GM11168 (cell line): ENCODE measurements around the gene LRRC58.
"Not testable (repeated sequence)": the region's sequence is repeated elsewhere in the genome, so short reads cannot be mapped to it uniquely, and the experiment has no call there.

Experiments used
- in situ Hi-C: fragments of 300-500 bp; cut with MboI; formaldehyde crosslinking; loops from one replicate; pipeline ENCODE4 v1.12.0; 2022; ENCODE audit warnings: low sequenced_read_pairs; ENCODE audit not compliant: unreplicated experiment

The LRRC58 gene

DNA sequence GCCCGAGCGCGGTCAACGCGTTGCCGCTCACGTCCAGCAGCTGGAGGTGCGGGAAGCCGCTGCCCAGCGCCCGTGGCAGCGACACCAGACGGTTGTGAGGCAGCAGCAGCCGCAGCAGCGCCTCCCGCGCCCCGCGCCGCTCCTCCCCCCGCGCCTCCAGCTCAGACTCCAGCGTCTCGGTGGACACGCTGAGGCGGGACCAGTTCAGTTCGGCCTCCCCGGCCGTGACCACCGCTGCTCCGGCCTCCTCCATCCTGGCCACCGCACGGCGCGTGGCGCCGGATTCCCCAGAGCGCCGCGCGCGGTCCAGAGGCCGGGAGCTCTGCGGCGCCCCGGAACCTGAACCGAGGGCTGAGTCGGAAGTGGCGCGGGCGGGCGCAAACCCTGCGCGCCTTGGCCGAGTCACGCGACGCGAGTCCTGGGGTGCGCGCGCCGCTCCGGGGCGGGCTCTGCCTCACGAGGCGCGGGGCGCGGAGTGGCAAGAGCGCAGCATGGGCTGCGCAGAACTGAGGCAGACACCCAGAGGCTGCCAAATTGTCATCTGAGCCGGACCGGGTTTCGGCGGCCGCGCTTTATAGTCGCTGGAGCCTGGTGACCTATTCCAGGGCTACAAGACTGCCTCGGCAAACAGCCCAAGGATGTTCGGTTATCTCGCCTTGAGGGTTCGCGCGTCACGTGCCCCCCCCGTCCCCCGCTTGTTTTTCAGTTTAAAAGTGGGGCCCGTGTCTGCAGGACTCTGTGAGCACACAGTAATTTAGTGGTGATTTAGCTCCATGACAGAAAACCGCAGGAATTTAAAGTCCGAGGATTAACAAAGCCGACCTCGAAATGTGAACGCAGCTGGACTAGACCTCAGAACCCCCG is at the start of gene LRRC58:
LRRC58 (minus strand) TSS at position 364 of the 864 bp plus-strand sequence; CDS start at position 253, 111 bp downstream.
- in situ Hi-C loops, result no loop called here

DNA sequence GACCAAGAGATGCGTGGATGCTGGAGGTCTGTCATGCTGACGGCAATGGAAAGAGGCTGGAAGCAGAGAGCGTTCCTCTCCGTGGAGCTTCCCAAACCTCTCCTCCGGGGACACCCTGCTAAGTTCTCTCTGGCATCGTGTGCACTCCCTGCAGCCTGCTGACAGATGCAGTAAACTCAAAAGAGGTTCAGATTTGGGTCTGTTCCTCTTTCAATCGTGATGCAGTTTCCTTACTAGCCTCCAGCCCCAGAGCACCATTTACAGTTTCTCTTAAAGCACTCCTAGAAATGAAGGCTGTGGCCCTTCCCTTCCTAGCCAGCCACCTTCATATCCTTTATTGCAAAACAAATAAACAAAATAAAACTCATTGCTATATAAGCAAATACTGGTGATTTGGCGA is 47.3 kb upstream of the LRRC58 start:
- in situ Hi-C loops, result no loop called here

DNA sequence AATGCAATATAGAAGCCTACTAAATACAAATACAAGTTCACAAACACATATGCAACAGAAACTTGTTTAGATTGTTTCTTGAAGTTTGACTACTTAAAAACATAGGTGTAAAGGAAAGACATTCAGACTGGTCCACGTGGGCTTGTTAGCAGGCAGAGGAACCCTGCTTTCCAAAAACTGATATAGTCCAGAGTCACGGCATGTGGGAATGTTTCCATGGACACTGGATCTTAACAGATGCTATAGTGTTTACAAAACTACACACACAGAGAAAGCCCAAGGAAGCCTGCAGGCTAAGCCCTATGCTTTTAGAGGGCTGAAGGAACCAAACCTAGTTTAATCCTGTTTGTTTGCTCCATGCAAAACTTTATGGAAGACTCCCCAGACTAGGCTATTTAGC is 45.2 kb upstream of the LRRC58 start:
- in situ Hi-C loops, result no loop called here

DNA sequence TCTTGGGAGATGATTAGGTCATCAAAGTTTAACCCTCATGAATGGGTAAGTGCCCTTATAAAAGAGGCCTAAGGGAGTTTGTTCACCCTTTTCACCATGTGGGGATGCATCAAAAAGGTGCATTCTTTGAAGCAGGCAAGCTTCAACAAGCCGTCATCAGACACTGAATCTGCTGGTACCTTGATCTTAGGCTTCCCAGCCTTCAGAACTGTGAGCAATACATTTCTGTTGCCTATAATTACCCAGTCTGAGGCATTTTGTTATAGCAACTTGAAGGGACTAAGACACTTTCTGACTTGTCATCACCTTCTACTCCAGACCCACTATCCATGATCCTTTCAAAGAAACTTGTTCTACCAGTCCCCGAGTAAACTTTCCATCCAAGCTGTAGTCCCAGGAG is 44.6 kb upstream of the LRRC58 start:
- in situ Hi-C loops, result no loop called here

DNA sequence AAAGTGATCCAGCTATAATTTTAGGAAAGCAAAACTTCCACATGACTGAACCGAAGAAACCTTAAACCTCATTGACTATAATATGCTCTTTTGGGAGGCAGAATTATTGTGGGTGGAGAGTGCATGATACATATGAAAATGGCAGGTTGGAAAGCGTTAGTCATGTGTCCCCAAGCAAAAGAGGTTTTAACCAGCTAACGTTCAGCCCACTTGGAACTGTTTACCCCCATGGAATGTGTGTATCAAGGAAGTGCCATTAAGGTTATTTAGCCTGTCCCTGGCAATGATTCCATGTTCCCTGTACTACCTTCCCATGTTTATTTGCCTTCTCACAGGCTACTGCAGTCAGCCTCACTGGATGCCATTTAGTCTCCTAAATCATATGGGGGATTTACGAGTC is 44.1 kb upstream of the LRRC58 start:
- in situ Hi-C loops, result no loop called here

DNA sequence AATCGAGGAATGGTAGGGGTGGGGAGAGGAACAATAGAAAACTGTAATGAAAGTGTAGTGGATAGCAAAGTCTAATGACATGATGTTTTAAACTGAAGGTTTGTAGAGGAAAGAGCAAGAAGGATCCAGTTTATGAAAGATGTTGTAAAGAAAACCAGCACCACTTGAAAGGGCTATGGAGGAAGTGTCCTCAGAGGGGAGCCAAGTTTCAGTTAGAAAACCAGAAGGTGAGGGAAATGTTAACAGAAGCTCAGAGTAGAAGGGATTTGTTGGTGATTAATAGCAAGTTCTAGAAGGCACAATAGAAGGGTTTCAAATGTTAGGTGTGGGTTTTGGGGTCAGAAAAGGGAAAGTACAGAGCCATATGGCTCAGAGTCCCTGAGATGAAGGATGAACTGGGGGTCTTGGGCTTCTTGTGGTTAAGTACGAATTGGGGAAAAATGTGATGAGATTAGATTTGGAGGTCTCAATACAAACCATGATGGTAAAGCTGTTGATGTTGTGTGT is 33.8 kb upstream of the LRRC58 start:
- in situ Hi-C loops, result no loop called here

DNA sequence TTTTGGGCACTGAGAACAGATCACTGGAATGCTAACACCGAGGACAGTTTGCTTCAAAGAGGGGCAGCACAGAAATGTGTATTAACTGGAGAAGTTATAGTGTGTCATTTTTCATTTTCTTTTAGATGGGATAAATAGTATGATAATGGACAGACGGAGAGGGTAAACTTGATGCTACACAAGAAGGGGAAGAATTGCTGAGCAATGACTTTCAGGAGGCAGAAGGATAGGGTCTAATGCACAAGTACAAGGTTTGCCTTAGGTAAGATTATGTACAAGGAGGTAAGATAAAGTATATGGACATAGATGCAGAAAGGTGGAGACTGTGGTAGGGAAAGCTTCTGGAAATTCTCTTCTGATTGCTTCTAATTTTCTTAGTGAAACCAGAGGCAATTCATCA is 32.3 kb upstream of the LRRC58 start:
- in situ Hi-C loops, result no loop called here

DNA sequence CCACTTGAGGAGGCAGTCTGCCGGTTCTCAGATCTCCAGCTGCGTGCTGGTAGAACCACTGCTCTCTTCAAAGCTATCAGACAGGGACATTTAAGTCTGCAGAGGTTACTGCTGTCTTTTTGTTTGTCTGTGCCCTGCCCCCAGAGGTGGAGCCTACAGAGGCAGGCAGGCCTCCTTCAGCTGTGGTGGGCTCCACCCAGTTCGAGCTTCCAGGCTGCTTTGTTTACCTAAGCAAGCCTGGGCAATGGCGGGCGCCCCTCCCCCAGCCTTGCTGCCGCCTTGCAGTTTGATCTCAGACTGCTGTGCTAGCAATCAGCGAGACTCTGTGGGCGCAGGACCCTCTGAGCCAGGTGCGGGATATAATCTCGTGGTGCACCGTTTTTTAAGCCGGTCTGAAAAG is 28.8 kb upstream of the LRRC58 start:
- in situ Hi-C loops, result not testable (repeated sequence)

DNA sequence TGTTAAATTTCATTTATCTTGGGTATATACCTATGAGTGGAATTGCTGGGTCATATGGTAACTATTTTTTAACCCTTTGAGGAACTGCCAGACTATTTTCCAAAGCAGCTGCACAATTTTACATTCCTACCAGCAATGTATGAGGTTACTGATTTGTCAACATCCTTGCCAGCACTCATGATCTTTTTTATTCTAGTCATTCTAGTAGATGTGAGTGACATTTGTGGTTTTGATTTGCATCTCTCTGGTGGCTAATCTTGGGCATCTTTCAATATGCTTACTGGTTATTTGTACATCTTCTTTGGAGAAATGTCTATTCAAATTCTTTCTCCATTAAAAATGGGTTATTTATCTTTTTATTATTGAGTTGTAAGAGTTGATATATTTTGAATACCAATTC is 21.3 kb upstream of the LRRC58 start:
- in situ Hi-C loops, result no loop called here

DNA sequence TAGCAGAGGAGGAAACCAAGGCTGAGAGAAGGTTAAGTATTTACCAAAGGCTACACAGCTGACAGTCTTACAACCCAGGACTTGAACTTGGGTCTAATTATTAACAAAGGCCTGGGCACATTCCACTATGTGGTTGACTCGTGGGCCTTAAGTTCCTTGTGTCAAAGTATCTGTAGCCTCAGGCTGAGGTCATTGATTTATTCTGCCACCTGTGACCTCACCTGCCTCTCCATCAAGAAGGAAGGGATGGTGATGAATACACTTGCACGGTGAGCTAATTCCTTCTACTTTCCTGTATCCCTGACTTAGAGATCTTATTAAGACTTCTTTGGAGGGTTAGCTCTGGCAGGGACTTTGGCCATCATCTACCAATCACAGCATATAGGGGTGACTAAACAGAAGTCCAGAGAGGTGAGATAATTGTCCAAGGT is 19.9 kb upstream of the LRRC58 start:
- in situ Hi-C loops, result no loop called here

DNA sequence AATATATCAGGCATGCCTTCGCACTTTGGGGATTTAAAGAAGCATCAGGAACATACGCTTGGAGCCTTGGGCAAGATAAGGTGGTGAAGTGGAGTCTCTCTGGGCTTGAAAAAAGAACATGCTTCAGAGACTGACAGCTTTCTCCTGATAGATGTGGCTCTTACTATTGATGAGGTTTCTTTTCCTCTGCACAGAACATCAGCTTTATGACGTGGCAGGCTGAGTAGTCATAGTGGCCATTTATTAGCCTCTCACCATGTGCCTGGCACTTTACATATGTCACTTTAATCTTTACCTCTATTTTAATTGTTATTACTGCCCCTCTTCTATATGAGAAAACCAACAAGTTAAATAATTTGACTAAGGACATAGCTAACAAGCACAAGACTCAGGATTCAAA is 19.0 kb upstream of the LRRC58 start:
- in situ Hi-C loops, result no loop called here

DNA sequence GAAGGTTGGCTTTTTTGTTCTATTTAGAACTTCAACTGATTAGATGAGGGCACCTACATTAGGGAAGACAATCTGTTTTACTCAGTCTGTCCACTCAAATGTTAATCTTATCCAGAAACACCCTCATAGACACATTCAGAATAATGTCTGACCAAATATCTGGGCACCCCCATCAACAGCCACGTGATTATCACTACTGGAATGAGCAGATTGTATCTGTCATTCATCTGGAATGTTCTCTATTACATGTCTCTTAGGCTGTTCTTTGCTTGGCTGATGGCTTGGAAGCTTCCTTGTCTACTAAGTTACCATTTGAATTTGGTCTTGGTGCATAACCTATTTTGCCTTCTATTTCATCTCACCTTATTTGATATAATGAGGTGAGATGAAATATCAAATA is 15.7 kb upstream of the LRRC58 start:
- in situ Hi-C loops, result no loop called here

DNA sequence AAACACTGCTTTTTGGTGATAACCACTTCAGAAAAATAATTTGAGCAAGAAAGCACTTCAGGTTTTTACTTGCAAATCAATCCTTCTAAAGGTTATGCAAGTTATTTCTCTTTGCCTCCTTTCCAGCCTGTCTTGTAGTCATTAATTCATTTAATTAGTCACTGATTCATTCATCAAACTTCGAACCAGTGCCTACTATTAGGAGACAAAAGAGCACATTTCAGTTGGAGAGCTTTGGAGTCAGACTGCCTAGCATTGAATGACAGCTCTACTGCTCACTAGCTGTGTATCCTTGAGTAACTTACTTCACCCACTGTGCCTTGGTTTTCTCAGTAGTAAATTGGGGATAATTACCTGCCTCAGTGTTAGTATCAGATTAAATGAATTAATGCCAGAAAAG is 14.9 kb upstream of the LRRC58 start:
- in situ Hi-C loops, result no loop called here

DNA sequence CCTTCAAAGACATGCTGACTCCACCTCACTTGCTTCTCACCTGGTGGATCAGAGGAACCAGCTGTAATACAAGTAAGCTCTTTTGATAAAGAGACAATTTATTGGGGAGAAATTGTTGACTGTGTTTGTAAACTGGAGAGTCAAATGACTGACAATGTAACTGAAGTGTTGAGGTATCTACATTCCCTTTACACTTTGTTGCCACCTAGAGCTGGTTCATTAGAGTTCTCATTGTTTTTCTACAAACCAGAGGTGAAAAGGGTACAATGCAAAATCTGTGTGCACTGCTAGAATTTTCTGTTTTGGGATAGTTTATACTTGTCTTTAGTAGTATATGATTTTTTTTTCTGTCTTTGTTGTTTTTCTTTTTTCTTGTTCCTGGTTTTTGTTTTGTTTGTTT is 8.7 kb upstream of the LRRC58 start:
- in situ Hi-C loops, result no loop called here

DNA sequence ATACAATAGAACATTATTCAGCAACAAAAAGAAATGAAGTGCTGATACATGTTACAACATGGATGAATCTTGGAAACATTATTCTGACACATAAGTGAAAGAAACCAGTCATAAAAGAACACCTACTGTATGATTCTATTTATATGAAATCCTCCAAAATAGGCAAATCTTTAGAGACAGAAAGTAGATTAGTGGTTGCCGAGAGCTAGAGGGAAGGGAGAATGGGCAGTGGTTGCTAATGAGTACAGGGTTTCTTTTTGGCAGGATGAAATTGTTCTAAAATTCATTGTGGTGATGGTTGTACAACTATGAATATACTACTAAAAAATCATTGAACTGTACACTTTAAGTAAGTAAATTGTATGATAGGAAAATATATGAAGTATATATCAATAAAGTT is 6.3 kb upstream of the LRRC58 start:
- in situ Hi-C loops, result no loop called here

DNA sequence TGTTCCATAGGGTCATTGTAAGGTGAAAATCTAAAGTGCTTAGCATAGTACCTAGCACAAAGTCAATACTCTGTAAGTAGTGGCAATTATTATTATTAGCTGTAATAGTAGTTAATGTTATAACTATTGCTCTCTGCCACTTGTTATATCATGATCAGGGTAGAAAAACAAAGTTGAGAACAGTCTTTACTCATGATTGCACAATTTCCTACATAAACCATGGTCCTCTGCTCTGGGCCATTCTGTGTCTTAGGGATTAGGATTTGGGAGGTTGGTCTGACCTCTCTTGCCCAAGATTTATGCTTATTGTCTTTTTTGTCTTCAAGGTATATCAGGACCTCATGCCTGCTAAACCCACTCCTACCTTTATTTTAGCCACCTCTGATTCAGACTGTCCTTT is 4.3 kb upstream of the LRRC58 start:
- in situ Hi-C loops, result no loop called here

DNA sequence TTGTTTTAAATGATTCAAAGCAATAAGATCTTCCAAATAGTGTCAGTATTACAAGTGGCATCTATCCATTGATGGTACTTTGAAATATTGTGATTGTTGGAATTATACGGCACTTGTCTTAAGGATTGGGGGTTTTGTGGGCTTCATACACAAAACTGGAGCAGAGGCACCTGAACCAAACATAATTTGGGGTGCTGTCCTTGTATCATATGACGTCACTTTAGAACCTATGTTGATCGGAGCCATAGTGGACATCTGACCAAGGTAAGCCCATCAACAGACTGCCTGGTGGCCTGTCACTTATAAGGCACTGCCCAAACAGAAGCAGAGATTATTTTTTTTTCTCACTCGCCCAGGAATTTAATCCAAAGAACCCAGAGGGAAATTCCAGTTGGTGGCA is 2.9 kb upstream of the LRRC58 start:
- in situ Hi-C loops, result no loop called here

DNA sequence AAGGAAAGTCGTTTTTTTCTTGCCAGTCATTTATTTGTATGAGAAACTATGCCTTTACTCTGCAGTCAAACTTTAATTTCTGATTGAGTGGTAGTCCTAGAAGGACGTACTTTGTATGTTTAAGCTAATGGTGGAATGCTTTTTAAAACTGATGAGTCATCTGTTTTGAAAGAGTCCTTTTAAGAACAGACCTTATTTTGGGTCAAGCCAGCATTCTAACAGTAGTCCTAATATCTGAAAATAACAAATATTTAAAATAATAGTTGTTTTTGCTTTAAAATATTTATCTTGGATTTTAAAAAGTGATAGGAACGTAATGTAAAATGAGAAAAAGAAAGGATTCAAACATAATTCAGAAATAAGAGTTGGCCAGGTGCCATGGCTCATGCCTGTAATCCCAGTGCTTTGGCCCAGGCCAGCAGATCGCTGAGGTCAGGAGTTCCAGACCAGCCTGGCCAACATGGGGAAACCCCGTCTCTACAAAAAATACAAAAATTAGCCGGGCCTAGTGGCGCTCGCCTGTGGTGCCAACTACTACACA is 1.3 kb upstream of the LRRC58 start:
- in situ Hi-C loops, result no loop called here

DNA sequence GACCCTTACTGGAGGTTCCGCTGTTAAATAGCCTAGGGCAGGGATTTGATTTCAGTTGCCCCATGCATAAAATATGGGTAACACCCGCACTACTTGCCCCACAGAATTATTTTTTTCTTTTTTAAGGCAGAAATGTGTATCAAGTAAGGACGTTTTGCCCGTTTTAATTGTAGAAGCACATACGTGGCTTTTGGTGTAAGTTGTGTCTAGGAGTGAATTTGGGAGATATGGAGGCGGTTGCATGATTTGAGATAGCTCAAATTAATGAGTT is 636 bp upstream of the LRRC58 start:
- in situ Hi-C loops, result no loop called here

DNA sequence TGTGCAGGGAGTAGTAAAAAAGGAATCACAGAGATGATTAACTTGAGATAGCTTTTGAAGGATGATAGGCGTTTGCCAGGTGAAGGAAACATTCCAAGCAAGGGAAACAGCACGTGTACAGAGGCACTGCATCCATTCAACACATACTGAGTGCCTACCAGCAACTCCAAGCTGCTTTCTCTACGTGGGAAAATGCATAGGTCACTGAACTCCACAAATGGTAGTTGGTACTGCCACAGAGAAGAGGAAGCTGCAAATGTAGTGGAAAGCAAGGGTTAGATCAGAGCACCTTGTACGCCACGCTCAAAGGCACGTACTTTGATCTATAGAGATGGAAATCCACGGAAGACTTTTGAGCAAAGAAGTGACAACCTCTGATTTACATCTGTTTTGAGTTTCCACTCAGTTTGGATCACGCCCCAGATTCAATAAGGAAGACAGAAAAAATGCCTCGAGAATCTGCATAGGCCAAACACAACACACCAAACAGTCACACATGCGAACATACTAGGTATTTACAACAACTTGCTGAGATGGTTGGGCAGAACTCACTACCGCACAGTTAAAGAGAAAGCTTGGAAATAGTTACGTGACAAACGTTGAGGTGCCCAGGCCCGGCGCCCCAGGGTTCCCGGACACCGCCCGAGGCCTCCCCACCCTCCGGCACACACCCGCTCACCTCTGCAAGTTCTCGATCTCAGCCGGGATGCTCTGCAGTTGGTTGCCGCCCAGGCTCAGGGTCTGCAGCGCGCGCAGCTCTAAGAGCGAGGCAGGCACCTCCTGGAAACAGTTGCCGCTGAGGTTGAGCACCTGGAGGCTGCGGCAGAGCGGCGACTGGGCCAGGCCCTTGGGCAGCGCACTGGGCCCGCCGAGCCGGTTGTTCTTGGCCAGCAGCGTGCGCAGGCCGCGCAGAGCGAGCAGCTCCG is 826 bp downstream of the LRRC58 start:
- in situ Hi-C loops, result no loop called here

DNA sequence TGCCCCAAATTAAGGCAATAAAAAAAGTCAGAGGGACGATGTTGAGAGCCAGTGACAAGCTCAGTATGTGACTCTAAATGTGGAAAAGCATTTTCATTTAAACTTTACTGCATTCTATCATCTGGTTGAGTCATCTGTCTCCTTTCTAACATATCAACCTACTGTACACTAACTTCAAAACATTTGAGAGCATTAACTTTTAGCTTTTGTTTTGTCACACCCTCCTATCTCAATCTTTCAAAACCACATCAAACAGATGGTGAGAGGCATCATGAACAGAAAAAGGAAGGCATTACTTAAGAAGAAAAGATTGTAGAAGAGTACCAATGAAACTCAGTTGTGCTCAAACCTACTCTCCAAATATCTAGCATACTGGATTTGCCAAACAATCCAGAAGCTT is 4.8 kb downstream of the LRRC58 start:
- in situ Hi-C loops, result no loop called here
